HL-60/S4 treated with retinoic acid at 250 ng/mL for 4 days and 3 days (cell line): Measurements from ENCODE around the gene C9orf40.

ENCODE experiments used
- in situ Hi-C: fragments of 300-500 bp; cut with MboI; formaldehyde crosslinking; loops from 2 replicates; pipeline ENCODE4 v1.7.0; 2022; ENCODE audit warnings: low sequenced_read_pairs

C9orf40 gene

GRCh38 chr9:74952201-74953151 is at the start of gene C9orf40:
C9orf40 (minus strand) TSS chr9:74952912; CDS start chr9:74952611, 301 bp downstream.
- in situ Hi-C loops = no loop called here

- in situ Hi-C loops = loop anchor here (10.0 kb wide), 1 partner anchor 227 kb away; no protein-coding TSS in a partner anchor
Observed at GRCh38 chr9:75001719-75002421, 49.2 kb upstream of the C9orf40 start.

GRCh38 chr9:75000835-75001234 is 48.1 kb upstream of the C9orf40 start:
- in situ Hi-C loops = loop anchor here (10.0 kb wide), 1 partner anchor 226 kb away; no protein-coding TSS in a partner anchor

- in situ Hi-C loops = no loop called here
Observed at GRCh38 chr9:74985041-74985440, 32.3 kb upstream of the C9orf40 start.

- in situ Hi-C loops = no loop called here
Observed at GRCh38 chr9:74983709-74984108, 31.0 kb upstream of the C9orf40 start.

- in situ Hi-C loops = no loop called here
Observed at GRCh38 chr9:74979844-74980243, 27.1 kb upstream of the C9orf40 start.

GRCh38 chr9:74977287-74977686 is 24.6 kb upstream of the C9orf40 start:
- in situ Hi-C loops = no loop called here

GRCh38 chr9:74975538-74975937 is 22.8 kb upstream of the C9orf40 start:
- in situ Hi-C loops = no loop called here

GRCh38 chr9:74974558-74974957 is 21.8 kb upstream of the C9orf40 start:
- in situ Hi-C loops = no loop called here

- in situ Hi-C loops = no loop called here
Observed at GRCh38 chr9:74973714-74974113, 21.0 kb upstream of the C9orf40 start.

GRCh38 chr9:74963056-74963455 is 10.3 kb upstream of the C9orf40 start:
- in situ Hi-C loops = no loop called here

- in situ Hi-C loops = no loop called here
Observed at GRCh38 chr9:74961496-74961895, 8.8 kb upstream of the C9orf40 start.

- in situ Hi-C loops = no loop called here
Observed at GRCh38 chr9:74960561-74960960, 7.8 kb upstream of the C9orf40 start.

- in situ Hi-C loops = no loop called here
Observed at GRCh38 chr9:74958587-74958986, 5.9 kb upstream of the C9orf40 start.

- in situ Hi-C loops = no loop called here
Observed at GRCh38 chr9:74953235-74953751, 581 bp upstream of the C9orf40 start.

- in situ Hi-C loops = no loop called here
Observed at GRCh38 chr9:74951725-74952151, 974 bp downstream of the C9orf40 start.

- in situ Hi-C loops = no loop called here
Observed at GRCh38 chr9:74951107-74951720, 1.5 kb downstream of the C9orf40 start.

- in situ Hi-C loops = no loop called here
Observed at GRCh38 chr9:74949859-74950855, 2.6 kb downstream of the C9orf40 start.

- in situ Hi-C loops = no loop called here
Observed at GRCh38 chr9:74948937-74949336, 3.8 kb downstream of the C9orf40 start.

GRCh38 chr9:74946686-74947085 is 6.0 kb downstream of the C9orf40 start:
- in situ Hi-C loops = no loop called here
